ENCODE measurements around the gene DGCR6L.
"Not testable (repeated sequence)": the region's sequence is repeated elsewhere in the genome, so short reads cannot be mapped to it uniquely, and the experiment has no call there.

DNA sequence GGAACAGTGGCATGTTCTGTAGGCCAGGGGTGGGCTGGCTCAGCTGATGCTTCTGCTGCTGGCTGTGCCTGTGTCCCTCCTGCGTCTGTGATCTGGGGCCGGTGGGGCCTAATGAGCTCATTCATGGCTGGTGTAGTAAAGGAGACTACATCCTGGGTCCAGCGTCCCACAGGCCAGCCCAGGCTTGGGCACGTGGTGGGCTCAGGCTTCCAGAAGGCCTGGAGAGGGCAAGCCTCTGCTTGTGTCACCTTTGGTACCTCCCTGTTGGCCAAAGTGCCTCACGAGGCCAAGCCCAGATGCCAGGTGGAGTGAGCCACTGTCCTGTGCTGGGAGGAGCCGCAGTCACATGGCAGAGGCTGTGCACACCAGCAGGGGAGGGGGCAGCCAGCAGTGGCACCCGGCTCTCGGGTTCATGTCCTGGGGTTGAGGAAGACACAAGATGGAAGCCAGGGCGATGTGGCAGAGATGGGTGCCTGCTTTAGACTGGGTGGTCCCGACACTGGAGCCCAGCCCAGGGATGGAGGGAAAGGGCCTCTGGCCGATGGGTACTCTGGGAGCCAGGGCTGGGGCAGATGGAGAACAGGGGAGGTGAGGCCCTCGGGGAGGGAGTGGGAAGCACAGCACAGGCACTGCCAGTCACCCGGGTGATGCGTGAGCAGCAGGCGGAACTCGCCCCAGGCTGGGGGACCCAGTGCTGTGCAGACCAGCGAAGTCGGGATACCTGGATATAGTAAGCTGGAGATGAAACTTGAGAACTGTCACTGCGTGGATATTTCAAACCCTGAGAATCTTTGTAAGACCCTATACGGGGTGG lies 8.4 kb downstream of the DGCR6L start:
- TF ChIP-seq, protein P1, sequence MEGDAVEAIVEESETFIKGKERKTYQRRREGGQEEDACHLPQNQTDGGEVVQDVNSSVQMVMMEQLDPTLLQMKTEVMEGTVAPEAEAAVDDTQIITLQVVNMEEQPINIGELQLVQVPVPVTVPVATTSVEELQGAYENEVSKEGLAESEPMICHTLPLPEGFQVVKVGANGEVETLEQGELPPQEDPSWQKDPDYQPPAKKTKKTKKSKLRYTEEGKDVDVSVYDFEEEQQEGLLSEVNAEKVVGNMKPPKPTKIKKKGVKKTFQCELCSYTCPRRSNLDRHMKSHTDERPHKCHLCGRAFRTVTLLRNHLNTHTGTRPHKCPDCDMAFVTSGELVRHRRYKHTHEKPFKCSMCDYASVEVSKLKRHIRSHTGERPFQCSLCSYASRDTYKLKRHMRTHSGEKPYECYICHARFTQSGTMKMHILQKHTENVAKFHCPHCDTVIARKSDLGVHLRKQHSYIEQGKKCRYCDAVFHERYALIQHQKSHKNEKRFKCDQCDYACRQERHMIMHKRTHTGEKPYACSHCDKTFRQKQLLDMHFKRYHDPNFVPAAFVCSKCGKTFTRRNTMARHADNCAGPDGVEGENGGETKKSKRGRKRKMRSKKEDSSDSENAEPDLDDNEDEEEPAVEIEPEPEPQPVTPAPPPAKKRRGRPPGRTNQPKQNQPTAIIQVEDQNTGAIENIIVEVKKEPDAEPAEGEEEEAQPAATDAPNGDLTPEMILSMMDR (conservative IDR thresholded peaks at IDR 0.05 in 1 of 2, IDR thresholded peaks at IDR 0.05 in 1 of 2; ENCODE audit: low read depth in 1 of 2, low read length in 2 of 2) = not testable (repeated sequence)
- not testable (repeated sequence) for TF ChIP-seq EZH2 (IDR thresholded peaks at IDR 0.05; ENCODE audit: low read length, missing control alignments)

Data from fibroblast of lung (primary cell).